GM12874 (cell line): Measurements from ENCODE around the gene RHOBTB3.

Source experiments
- CTCF ChIP-seq: IDR thresholded peaks from 2 replicates; pipeline ENCODE4 v1.5.1; 2011; ENCODE audit warnings: low read depth, mild to moderate bottlenecking, control low read depth, low read length, moderate library complexity; ENCODE audit not compliant: insufficient read depth

RHOBTB3 gene

GRCh38 chr5:95821110-95822021 lies 90.2 kb downstream of the RHOBTB3 start:
- no peak for TF ChIP-seq CTCF

GRCh38 chr5:95822043-95822541 lies 91.0 kb downstream of the RHOBTB3 start:
- TF ChIP-seq CTCF = no peak

- no peak for TF ChIP-seq CTCF
Measured at GRCh38 chr5:95822542-95823181, 91.5 kb downstream of the RHOBTB3 start, which contains the start of gene GLRX. GLRX (minus strand) TSS chr5:95822726; CDS start chr5:95822662, 64 bp downstream.

GRCh38 chr5:95823218-95823737 lies 92.1 kb downstream of the RHOBTB3 start:
- TF ChIP-seq CTCF = no peak

GRCh38 chr5:95823738-95824609 lies 92.8 kb downstream of the RHOBTB3 start:
- no peak for TF ChIP-seq CTCF

GRCh38 chr5:95824747-95825146 lies 93.6 kb downstream of the RHOBTB3 start:
- no peak for TF ChIP-seq CTCF
